T-helper 17 cell (primary cell): ENCODE results near the gene PNLDC1. TPM values are rescaled to one million over a fixed set of nuclear protein-coding genes. Genes with fewer than 3 reads are reported as not detected.
"Not testable (repeated sequence)": the region's sequence is repeated elsewhere in the genome, so short reads cannot be mapped to it uniquely, and the experiment has no call there.

Experiments used
- ATAC-seq: fragments of 150-1000 bp; cut with Tn5 transposase; 2 replicates; pipeline ENCODE4 v1.10.0; 2021; ENCODE audit warnings: mild to moderate bottlenecking, moderate library complexity
- DNase-seq, 3 donors: peaks; one replicate each; pipeline versions ENCODE4 v3.0.0 to v3.0.0-alpha.2; 2020 to 2021
- H3K9me3 ChIP-seq: one replicate; pipeline ENCODE4 v1.7.0; 2013; ENCODE audit warnings: low read length, mild to moderate bottlenecking; ENCODE audit not compliant: control insufficient read depth, poor library complexity, severe bottlenecking
- H3K27ac Mint-ChIP-seq: one replicate; pipeline ENCODE4 v1.8.0; 2022; ENCODE audit warnings: mild to moderate bottlenecking, moderate library complexity, mixed read lengths
- H3K27me3 Mint-ChIP-seq: one replicate; pipeline ENCODE4 v1.8.0; 2022; ENCODE audit warnings: mixed read lengths
- H3K36me3 Mint-ChIP-seq: one replicate; pipeline ENCODE4 v1.8.0; 2022; ENCODE audit warnings: low read depth, mixed read lengths
- H3K4me1 Mint-ChIP-seq: one replicate; pipeline ENCODE4 v1.8.0; 2022; ENCODE audit warnings: mild to moderate bottlenecking, mixed read lengths
- H3K4me3 Mint-ChIP-seq: one replicate; pipeline ENCODE4 v1.8.0; 2022; ENCODE audit warnings: mild to moderate bottlenecking, moderate library complexity, mixed read lengths
- total RNA-seq, 4 donors: library from RNA in 2 of 4; stranded (reverse) in 2 of 4; gene quantifications; one replicate each; pipeline ENCODE4 v1.2.3 and lab custom pipeline; 2022 to 2026

PNLDC1 gene
- total RNA-seq, 2 donors from 2014 or later, result 1.2 TPM; not detected in 1

DNA sequence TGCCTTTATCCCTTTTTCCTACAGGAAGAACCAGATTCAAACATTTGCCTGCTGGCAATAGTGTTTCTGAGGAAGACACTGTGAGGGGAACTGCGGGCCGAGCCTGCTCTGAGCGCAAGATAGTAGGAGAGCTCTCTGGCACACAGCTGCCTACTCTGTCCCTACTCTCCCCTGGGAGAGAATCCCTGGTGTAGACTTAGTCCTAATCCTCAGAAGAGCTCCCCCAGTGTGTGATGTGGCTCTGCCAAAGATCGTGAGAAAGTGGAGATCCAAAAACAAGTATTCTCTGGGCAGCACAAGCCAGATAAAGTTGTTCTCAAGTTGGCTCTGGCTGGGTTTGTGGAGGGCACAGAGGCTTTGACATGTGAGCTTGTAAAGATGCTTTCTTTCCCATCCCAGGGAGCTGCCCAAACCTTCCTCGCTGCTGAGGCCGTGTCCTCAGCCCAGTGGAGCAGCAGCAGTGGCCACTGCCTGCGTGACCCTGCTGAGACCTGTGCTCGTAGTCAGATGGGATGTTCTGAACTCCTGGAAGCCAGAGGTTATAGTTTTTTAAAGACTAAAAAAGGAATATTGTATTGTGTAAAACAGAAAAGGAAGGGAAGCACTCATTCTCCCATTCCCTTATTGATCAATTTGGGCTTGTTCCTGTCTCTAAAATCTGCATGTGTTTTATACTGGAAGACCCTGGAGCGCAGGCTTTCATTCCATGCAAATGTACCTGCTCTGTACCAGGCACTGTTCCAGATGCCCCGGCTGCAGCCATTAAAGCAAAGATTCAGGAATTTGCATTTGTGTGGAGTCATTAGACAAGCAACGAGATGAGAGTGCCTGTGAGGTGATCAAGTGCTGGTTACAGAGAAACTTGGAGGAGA, 30.7 kb downstream of the PNLDC1 start:
- no peaks in the 10 kb centered on the region for H3K36me3 Mint-ChIP-seq
- DNase-seq (no peak), ATAC-seq (no peak)
- no peak overlapping the region for H3K4me3 Mint-ChIP-seq
- no peak overlapping the region for H3K27ac Mint-ChIP-seq
- H3K4me1 Mint-ChIP-seq, result peaks cover 6% of the 10 kb centered on the region
- H3K9me3 ChIP-seq, result no peaks in the 10 kb centered on the region
- H3K27me3 Mint-ChIP-seq, result peaks cover 7% of the 10 kb centered on the region

DNA sequence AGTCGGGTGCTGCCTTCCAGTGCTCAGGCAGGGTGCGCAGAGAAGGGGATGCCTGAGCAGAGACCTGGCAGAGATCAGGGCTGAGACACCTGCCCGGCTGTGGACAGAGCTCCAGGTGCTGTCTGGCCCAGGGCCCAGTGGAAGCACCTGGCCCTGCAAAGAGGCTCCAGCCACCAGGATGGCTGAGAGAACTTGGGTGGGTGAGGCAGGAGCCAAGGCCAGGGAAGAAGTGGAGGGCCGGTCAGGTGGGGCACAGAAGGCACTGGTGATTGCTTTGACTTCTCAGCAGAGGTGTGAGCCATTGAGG, 31.2 kb downstream of the PNLDC1 start:
- Mint-ChIP-seq H3K4me3 (no peak overlapping the region), H3K4me1 (peaks cover 6% of the 10 kb centered on the region), H3K27me3 (peaks cover 9% of the 10 kb centered on the region), H3K27ac (no peak overlapping the region), H3K36me3 (no peaks in the 10 kb centered on the region)
- ATAC-seq (no peak), DNase-seq (no peak)
- H3K9me3 ChIP-seq, result no peaks in the 10 kb centered on the region

DNA sequence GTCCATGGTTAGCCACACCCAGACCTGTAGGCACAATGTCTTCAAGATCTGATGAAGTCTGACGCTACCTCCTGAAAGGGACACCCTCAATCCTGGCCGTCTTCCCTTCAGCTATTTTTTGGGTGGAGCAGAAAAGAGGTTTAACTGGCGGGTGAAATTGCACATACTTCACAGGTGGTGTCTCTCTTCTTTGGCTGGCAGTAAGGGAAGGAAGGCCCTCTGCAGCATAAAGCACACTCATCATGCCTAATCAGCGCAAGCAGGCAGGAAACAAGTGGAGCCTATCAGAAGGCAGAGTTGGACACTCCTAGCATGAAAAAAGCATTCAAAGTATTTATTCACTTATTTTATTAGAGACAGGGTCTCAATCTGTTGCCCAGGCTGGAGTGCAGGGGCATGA, 32.9 kb downstream of the PNLDC1 start:
- DNase-seq (no peak), ATAC-seq (no peak)
- peaks cover 6% of the 10 kb centered on the region for H3K4me1 Mint-ChIP-seq
- no peaks in the 10 kb centered on the region for H3K9me3 ChIP-seq
- no peak overlapping the region for H3K27ac Mint-ChIP-seq
- no peak overlapping the region for H3K4me3 Mint-ChIP-seq
- peaks cover 25% of the 10 kb centered on the region for H3K27me3 Mint-ChIP-seq
- H3K36me3 Mint-ChIP-seq, result peaks cover 1% of the 10 kb centered on the region

DNA sequence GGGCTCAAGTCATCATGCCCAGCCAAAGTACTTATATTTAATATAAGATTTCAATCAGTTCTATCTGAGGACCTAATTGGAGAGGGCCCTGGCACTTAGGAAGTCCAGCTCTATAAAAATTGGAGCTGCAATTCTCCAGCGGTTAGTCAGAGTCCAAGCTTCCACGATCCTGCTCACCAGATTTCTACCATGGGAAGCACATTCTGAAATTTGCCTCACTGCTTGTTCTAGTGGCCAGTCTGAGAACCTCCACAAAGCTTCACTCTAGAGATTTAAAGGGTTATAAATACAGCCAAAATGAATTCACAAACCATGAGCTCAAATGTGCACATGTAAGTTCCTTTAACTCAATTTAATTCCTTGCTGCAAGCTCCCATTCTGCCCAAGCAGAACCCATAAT, 33.5 kb downstream of the PNLDC1 start:
- ATAC-seq, result no peak
- Mint-ChIP-seq H3K36me3 (peaks cover 3% of the 10 kb centered on the region), H3K4me1 (peaks cover 6% of the 10 kb centered on the region), H3K27me3 (peaks cover 31% of the 10 kb centered on the region), H3K27ac (no peak overlapping the region), H3K4me3 (no peak overlapping the region)
- DNase-seq, result no peak
- no peaks in the 10 kb centered on the region for H3K9me3 ChIP-seq

DNA sequence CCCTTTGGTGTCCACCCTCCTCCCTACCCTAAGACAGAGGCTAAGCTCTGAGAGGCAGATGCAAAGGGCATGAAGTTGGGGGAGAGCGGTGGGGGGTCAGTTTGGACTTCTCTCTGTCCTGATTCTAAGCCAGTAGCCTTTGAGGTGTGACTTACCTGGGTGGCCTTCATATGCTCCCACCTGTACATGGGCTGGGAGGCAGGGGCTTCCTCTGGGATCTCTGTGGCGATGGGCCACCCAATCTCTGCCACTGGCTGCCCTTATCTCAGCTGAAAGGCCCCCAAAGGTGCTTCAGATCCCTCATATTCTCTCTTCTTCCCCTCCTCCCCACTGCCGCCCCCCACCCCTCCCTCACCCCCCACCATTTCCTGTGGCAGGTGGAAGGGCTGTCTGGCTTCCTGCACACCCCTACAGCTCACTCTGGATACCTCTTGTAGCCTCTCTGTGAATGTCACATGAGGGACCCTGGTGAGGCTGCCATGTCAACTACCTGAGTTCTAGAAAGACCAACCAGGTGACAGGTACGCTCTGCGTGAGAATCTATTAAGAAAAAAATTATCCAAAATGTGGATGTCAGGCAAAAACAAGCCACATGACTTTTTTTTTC, 34.0 kb downstream of the PNLDC1 start:
- Mint-ChIP-seq H3K4me1 (peaks cover 6% of the 10 kb centered on the region), H3K27me3 (peaks cover 32% of the 10 kb centered on the region), H3K36me3 (peaks cover 3% of the 10 kb centered on the region), H3K27ac (no peak overlapping the region), H3K4me3 (no peak overlapping the region)
- no peak for DNase-seq
- ATAC-seq, result no peak
- H3K9me3 ChIP-seq, result no peaks in the 10 kb centered on the region

DNA sequence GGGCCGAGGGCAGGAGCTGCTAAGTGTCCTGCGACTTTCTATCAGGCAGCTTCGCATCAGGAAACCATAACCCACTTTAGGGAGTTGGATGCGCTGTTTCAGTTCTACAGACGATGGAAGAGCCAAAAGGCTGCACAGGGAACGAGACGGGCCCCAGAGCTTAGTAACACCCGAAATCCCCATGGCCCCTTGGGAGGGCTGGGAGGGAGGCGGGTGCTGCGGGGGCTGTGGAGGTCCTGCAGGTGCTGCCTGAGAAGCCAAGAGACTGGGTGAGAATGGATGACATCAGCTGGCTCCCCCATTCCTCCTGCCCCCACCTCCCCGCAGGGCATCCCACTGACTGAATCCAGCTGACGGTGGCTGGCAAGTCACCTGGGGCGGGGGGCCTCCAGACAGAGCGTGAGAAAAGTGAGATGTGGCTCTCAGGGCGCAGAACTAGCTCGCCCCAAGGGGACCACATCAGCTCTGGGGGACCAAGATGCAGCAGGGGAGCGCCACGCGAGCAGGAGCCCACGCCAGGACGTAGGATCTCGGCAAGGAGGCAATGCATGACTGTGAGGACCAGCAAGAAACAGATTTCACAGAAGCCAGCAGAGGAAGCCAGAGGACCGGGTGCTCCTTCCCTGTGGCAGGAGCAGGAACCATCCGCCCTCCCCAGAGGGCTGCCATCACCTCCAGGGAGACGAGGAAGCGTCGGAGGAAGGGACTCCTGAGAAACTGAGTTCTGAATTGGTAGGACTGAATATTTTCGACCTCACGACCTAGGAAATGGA, 36.8 kb downstream of the PNLDC1 start:
- no peaks in the 10 kb centered on the region for H3K9me3 ChIP-seq
- Mint-ChIP-seq H3K27me3 (peaks cover 43% of the 10 kb centered on the region), H3K36me3 (peaks cover 3% of the 10 kb centered on the region), H3K27ac (no peak overlapping the region), H3K4me1 (peaks cover 3% of the 10 kb centered on the region), H3K4me3 (no peak overlapping the region)
- ATAC-seq, result no peak
- no peak for DNase-seq

DNA sequence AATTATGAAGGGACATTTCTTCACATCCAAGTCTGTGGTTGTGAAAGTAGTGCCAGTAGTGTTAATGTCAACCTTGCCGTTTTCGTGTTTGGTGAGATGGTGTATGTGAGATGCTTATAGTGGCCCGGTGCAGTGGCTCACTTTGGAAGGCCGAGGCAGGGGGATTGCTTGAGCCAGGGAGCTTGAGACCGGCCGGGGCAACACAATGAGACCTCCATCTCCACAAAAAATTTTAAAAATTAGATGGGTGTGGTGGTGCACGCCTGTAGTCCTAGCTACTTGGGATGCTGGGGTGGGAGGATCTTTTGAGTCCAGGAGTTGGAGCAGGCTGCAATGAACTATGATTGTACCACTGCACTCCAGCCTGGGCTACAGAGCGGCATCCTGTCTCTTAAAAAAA, 37.4 kb downstream of the PNLDC1 start:
- DNase-seq (no peak), ATAC-seq (no peak)
- Mint-ChIP-seq H3K27ac (no peak overlapping the region), H3K36me3 (peaks cover 3% of the 10 kb centered on the region), H3K27me3 (peaks cover 45% of the 10 kb centered on the region), H3K4me3 (no peak overlapping the region), H3K4me1 (peaks cover 4% of the 10 kb centered on the region)
- no peaks in the 10 kb centered on the region for H3K9me3 ChIP-seq

DNA sequence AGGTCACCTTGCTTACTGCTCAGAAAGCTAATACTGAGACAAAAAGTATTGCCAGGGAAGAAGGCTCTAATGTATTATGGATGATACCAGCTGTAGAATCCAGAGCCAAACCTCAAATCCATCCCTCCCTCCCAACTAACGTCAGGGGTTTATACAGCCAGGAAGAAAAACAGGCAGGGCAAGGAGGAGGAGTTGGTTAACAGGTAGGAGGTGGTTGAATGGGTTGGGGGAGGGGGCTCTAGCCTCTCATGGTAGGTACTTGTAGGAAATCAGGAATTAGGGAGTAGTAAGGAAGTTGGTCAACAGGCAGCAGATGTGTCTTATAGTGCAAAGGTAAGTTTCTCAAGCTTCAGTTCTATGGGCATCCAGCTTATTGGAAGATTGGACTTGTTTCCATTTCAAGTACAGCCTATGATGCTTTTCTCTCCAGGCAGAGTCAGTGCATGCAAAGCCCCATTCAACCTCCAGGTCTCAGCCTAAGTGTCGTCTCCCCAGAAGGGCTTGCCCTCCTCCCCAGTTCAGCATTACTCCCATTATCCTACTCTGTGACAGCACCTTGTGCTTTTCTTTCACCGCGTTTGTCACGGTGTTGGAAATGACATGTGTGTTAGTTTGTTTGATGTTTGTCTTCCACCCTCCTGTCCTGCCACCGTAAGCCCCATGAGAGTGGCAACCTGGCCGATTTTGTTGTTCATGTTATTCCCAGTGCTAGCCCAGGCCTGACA, 38.1 kb downstream of the PNLDC1 start:
- peaks cover 3% of the 10 kb centered on the region for H3K36me3 Mint-ChIP-seq
- H3K9me3 ChIP-seq, result no peaks in the 10 kb centered on the region
- DNase-seq (no peak), ATAC-seq (no peak)
- no peak overlapping the region for H3K27ac Mint-ChIP-seq
- H3K4me3 Mint-ChIP-seq, result no peak overlapping the region
- peaks cover 4% of the 10 kb centered on the region for H3K4me1 Mint-ChIP-seq
- H3K27me3 Mint-ChIP-seq, result peaks cover 45% of the 10 kb centered on the region

DNA sequence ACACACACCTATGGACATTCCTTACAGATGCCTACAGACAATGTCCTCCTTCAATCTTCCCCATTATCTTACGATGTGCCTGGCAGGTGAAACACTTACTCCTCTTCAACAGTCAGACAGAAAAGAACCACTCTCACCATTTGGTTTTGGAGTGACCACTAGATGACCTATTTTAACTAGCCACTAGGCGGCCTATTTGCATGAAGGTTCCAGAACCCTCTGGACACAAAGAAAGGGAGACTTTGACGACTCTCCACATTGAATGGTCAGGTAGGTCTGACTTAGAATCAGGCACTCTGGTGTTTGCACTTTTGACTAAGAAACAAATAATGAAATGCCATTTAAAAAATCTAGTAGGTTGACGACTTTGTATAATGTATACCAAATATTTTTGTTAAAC, 42.0 kb downstream of the PNLDC1 start:
- H3K9me3 ChIP-seq, result no peaks in the 10 kb centered on the region
- H3K27me3 Mint-ChIP-seq, result peaks cover 36% of the 10 kb centered on the region
- H3K36me3 Mint-ChIP-seq, result peaks cover 3% of the 10 kb centered on the region
- H3K27ac Mint-ChIP-seq, result no peak overlapping the region
- ATAC-seq (no peak), DNase-seq (no peak)
- peaks cover 4% of the 10 kb centered on the region for H3K4me1 Mint-ChIP-seq
- no peak overlapping the region for H3K4me3 Mint-ChIP-seq

DNA sequence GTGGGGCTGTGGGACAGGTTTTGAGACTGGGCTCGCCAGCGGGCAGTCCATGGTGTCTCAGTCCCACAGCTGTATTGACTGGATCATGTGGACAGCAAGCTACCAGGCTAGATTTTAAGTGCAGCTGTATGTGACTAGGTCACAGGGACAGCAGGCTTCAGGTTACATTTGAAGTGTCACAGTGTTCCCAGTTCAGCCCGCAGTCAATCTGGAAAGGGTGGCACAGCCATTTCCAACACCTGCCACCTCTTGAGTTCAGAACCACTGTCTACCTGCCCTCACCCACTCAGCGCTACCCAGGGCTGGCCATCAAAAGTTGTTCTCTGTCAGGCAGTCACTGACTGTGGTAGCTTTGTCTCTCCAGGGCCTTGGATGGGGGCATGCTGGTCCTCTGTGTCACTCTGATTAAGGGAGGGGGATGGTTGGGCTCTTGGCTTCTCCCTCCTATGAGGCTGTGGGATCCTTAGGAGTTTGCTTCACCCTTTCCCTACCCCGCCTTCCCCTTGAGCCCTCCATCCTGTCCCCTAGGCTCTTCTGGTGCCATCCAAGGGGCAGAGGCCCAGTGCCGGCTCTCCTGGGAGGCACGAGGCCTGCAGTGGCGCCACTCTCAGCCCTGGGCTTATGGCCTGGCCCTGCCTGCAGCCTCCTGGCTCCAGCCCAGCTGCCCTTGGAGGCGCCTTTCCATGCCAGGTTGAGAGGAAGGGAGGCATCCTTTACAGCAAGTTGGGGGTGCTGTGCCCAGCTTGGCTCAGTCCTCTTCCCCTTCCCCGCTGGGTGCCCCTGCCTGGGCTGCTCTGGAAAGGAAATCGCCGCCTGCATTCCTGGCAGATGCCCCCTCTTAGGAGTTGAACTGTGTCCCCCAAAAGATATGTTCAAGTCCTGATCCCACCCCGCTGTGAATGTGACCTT, 44.9 kb downstream of the PNLDC1 start:
- H3K9me3 ChIP-seq, result no peaks in the 10 kb centered on the region
- H3K4me3 Mint-ChIP-seq, result no peak overlapping the region
- H3K27ac Mint-ChIP-seq, result peak overlapping the region; percentile 29
- H3K27me3 Mint-ChIP-seq, result peaks cover 12% of the 10 kb centered on the region
- DNase-seq, result no peak
- no peak for ATAC-seq
- H3K4me1 Mint-ChIP-seq, result peaks cover 4% of the 10 kb centered on the region
- H3K36me3 Mint-ChIP-seq, result no peaks in the 10 kb centered on the region

DNA sequence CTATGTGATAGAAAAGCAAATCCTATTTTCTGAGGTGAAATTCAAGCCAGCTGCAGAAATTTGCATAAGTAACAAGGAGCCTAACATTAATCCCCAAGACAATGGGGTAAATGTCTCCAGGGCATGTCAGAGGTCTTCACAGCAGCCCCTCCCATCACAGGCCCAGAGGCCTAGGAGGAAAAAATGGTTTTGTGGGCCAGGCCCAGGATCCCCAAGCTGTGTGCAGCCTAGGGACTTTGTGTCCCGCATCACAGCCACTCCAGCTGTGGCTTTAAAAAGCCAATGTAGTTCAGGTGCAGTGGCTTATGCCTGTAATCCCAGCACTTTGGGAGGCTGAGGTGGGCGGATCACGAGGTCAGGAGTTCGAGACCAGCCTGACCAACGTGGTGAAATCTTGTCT, 48.5 kb downstream of the PNLDC1 start:
- not testable (repeated sequence) for H3K4me3 Mint-ChIP-seq, DNase-seq, H3K4me1 Mint-ChIP-seq, H3K9me3 ChIP-seq, H3K27ac Mint-ChIP-seq, H3K27me3 Mint-ChIP-seq, ATAC-seq, H3K36me3 Mint-ChIP-seq

DNA sequence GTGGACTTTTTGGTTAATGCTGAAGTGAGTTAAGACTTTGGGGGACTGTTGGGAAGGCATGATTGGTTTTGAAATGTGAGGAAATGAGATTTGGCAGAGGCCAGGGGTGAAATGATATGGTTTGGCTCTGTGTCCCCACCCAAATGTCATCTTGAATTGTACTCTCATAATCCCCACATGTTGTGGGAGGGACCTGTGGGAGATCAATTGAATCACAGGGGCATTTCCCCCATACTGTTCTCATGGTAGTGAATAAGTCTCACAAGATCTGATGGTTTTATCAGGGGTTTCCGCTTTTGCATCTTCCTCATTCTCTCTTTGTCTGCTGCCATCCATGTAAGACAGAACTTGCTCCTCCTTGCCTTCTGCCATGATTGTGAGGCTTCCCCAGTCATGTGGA, 49.8 kb downstream of the PNLDC1 start:
- H3K27ac Mint-ChIP-seq, H3K27me3 Mint-ChIP-seq, ATAC-seq, H3K4me3 Mint-ChIP-seq, H3K4me1 Mint-ChIP-seq, H3K9me3 ChIP-seq, H3K36me3 Mint-ChIP-seq, DNase-seq: not testable (repeated sequence)
